Spleen (tissue), 11 donors: ENCODE results near the gene SNRNP25. TPM values are rescaled to one million over a fixed set of nuclear protein-coding genes. Genes with fewer than 3 reads are reported as not detected.
A peak's percentile ranks its signal among the peaks of the same experiment; 100 is the strongest.
"Not testable (repeated sequence)": the region's sequence is repeated elsewhere in the genome, so short reads cannot be mapped to it uniquely, and the experiment has no call there.

Source experiments
- DNase-seq: peaks from one replicate; pipeline ENCODE4 v3.0.0-alpha.2; 2020
- H3K27ac ChIP-seq, 8 donors: fragments of 200-600 bp; sonication (generic) in 7 of 8; 1 replicate in 4 of 8; 2 replicates in 4 of 8; pipeline versions ENCODE4 v1.5.0 to v1.8.0; 2016 to 2021; ENCODE audit warnings: inconsistent platforms in 4 of 8, mild to moderate bottlenecking in 4 of 8, moderate library complexity in 1 of 8
- H3K27me3 ChIP-seq, 7 donors: fragments of 200-600 bp; sonication (generic) in 6 of 7; replicated peaks in 1 of 7; 1 replicate in 4 of 7; 2 replicates in 3 of 7; pipeline versions ENCODE4 v1.5.0 to v1.8.0; 2016 to 2021; ENCODE audit warnings: inconsistent platforms in 3 of 7, mild to moderate bottlenecking in 1 of 7
- H3K36me3 ChIP-seq, 6 donors: fragments of 200-600 bp; sonication (generic) in 5 of 6; 1 replicate in 4 of 6; 2 replicates in 2 of 6; pipeline versions ENCODE4 v1.5.0 to v1.8.0; 2016 to 2021; ENCODE audit warnings: inconsistent platforms in 2 of 6
- H3K4me1 ChIP-seq, 6 donors: fragments of 200-600 bp; sonication (generic) in 5 of 6; 1 replicate in 3 of 6; 2 replicates in 3 of 6; pipeline versions ENCODE4 v1.5.0 to v1.8.0; 2016 to 2021; ENCODE audit warnings: inconsistent platforms in 3 of 6
- H3K4me3 ChIP-seq, 8 donors: fragments of 200-600 bp; sonication (generic) in 7 of 8; 1 replicate in 4 of 8; 2 replicates in 4 of 8; pipeline versions ENCODE4 v1.5.0 to v1.8.0; 2016 to 2021; ENCODE audit warnings: inconsistent platforms in 4 of 8, mild to moderate bottlenecking in 4 of 8, moderate library complexity in 2 of 8
- H3K9me3 ChIP-seq, 8 donors: fragments of 200-600 bp; sonication (generic) in 7 of 8; 1 replicate in 4 of 8; 2 replicates in 4 of 8; pipeline versions ENCODE4 v1.5.0 to v1.8.0; 2016 to 2021; ENCODE audit warnings: inconsistent platforms in 4 of 8
- CTCF ChIP-seq, 11 experiments: fragments of 200-600 bp in 7 of 11; fragments of 450-650 bp in 4 of 11; sonication (generic) in 4 of 11; IDR thresholded peaks in 8 of 11; conservative IDR thresholded peaks in 3 of 11; 1 replicate in 7 of 11; 2 replicates in 4 of 11; pipeline versions ENCODE4 v1.4.0 to v1.8.0; 2016 to 2021; ENCODE audit warnings: antibody characterized with exemption in 11 of 11, inconsistent platforms in 4 of 11, mild to moderate bottlenecking in 1 of 11
- POLR2A ChIP-seq, 3 donors: fragments of 450-650 bp; IDR thresholded peaks; one replicate each; pipeline ENCODE4 v1.5.1; 2017; ENCODE audit warnings: antibody characterized with exemption in 3 of 3, mild to moderate bottlenecking in 1 of 3
- POLR2AphosphoS5 ChIP-seq, 3 donors: sonication (generic); formaldehyde crosslinking; IDR thresholded peaks; one replicate each; pipeline ENCODE4 v1.5.1; 2017; ENCODE audit warnings: antibody characterized with exemption in 3 of 3
- WGBS, 5 donors: extraction: QIAGEN DNeasy Blood & Tissue Kit in 3 of 5; methylation state at CpG; one replicate each; pipeline versions ENCODE4 v1.1.5 to v1.1.7; 2013 to 2018; 5-methylcytosine and 5-hydroxymethylcytosine counted together
- intact Hi-C: fragments of 100-400 bp; cut with DNase I; formaldehyde crosslinking; loops from one replicate; pipeline ENCODE4 v1.15.0; 2023; ENCODE audit warnings: low total_unique reads
- polyA plus RNA-seq, 3 donors: library from polyadenylated mRNA; stranded (reverse); fragments of 200-250 nt; gene quantifications; one replicate each; pipeline ENCODE4 v1.2.1, GENCODE V29; 2013
- total RNA-seq, 7 donors: library from RNA; depleted of rRNA in 3 of 7; stranded (reverse); fragments of >200 nt in 3 of 7; fragmentation: NEBNext Ultra II Directional in 4 of 7; extraction: Animal tissue kit (Norgen Biotek cat#: 25700) in 4 of 7; gene quantifications; one replicate each; pipeline versions ENCODE4 v1.1.0 to v1.2.1, GENCODE V29; 2016 to 2021
- donor health status: healthy with polysubstance abuse.
- donor health status: DM: no; HTN: no; CAD: no; lungs with moderate emphysema.
- donor health status: DM: no; HTN: no; CAD: no.
- donor health status: Bipolar disorder and iron deficiency.
- donor health status: healthy.
- donor health status: DM: no; HTN: no; CAD: no.
- donor health status: DM: yes; HTN: yes; CAD: no.

Gene SNRNP25
- total and polyA plus RNA-seq, 10 donors: 13.6 to 48.1 (median 21.3) TPM

DNA sequence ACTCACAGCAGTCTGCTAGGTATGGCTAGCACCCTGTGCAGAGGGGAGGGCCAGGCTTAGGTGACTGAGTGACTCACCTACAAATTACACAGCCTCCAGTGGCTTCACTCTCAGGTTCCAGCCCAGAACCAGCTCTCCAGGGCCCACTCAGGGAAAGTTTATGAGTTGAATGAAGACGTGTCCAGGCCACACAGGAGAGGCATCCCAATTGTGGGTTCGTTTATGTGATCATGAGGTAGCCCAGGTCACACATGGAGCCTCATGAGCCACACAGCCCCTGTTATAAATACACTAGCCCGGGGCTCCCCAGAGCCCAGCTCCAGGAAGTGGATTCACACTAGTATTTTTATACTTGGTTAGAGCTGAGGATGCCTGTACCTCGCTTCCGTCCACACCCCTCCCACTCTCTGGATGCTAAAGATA lies 27.7 kb upstream of the SNRNP25 start:
- H3K9me3 ChIP-seq, H3K36me3 ChIP-seq, H3K4me3 ChIP-seq, H3K27me3 ChIP-seq, H3K4me1 ChIP-seq, DNase-seq, intact Hi-C loops, H3K27ac ChIP-seq: not testable (repeated sequence)
- 20 to 45% (median 28%) methylated on average over 1 to 2 of the region's 5 CpGs; no CpG with 5 or more reads in 1 of the 5 donors for WGBS, 5 donors

DNA sequence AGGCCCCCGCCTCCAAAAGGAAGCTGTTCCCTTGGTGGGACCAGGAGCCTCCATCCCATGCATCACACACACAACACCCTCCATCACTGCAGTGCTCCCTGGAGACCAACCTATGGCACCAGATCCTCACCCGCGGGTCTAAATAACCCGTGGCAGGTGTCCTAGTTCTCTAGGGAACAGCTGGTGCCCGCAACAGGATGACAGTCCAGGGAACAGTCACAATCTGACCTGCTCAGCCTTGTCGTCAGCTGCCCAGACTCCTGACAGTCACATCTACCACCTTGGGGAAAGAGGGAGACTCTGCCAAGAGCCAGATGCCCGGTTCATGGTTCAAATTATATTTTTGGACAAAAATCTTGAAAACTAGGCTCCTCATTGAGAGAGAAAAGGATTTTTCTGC lies 23.0 kb upstream of the SNRNP25 start:
- DNase-seq, H3K27me3 ChIP-seq, H3K9me3 ChIP-seq, H3K27ac ChIP-seq, intact Hi-C loops, H3K4me3 ChIP-seq, H3K36me3 ChIP-seq: not testable (repeated sequence)
- WGBS, 5 donors: 48 to 100% (median 77%) methylated on average over 1 to 5 of the region's 7 CpGs; no CpG with 5 or more reads in 1 of the 5 donors
- peaks cover 0 to 25% (median 17%) of the 10 kb centered on the region in 6 donors for H3K4me1 ChIP-seq

- Histone ChIP-seq H3K27ac (peak overlapping the region in 2 of 8 donors; percentile 85 to 90), H3K4me1 (peaks cover 4 to 52% (median 42%) of the 10 kb centered on the region in 6 donors), H3K4me3 (peak overlapping the region in 3 of 8 donors; percentile 29 to 61 (median 34))
- H3K36me3 ChIP-seq, H3K27me3 ChIP-seq, DNase-seq, H3K9me3 ChIP-seq, intact Hi-C loops: not testable (repeated sequence)
- WGBS, 5 donors: 71 to 94% (median 85%) methylated on average over 2 to 5 of the region's 8 CpGs
These were observed 20.3 kb upstream of the SNRNP25 start for GRCh38 chr16:33154-33876.

GRCh38 chr16:33877-34647 lies 19.6 kb upstream of the SNRNP25 start:
- Histone ChIP-seq H3K4me3 (peak overlapping the region in 6 of 8 donors; percentile 15 to 61 (median 24)), H3K4me1 (peaks cover 6 to 59% (median 49%) of the 10 kb centered on the region in 6 donors), H3K36me3 (no peaks in the 10 kb centered on the region), H3K9me3 (no peaks in the 10 kb centered on the region), H3K27ac (peak overlapping the region in 6 of 8 donors; percentile 76 to 90 (median 84)), H3K27me3 (no peaks in the 10 kb centered on the region)
- intact Hi-C loops: no loop called here
- no peak for DNase-seq
- no peak for TF ChIP-seq POLR2AphosphoS5 (IDR thresholded peaks at IDR 0.05)
- no peak for TF ChIP-seq POLR2A (IDR thresholded peaks at IDR 0.05)
- no peak for TF ChIP-seq CTCF (IDR thresholded peaks at IDR 0.05 in 8 of 11, conservative IDR thresholded peaks at IDR 0.05 in 3 of 11)
- WGBS, 5 donors: 83 to 86% (median 86%) methylated on average over 20 to 21 of the region's 21 CpGs

DNA sequence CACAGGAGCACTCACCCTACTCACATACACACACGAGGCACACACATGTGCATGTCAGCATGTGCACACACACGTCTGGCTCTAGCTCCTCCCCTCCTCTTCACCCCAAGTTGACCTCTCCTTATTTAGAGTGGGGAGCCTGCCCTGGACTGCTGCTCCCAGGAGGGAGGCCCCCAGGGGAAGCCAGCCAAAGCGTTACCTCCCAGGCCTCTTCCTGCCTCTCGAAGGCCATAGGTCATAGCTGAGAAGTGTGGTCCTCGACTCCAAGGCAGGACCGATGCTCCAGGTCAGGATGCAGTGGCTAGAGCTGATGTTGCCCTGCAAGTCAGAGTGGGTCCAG lies 19.0 kb upstream of the SNRNP25 start:
- Histone ChIP-seq H3K9me3 (no peaks in the 10 kb centered on the region), H3K27me3 (no peaks in the 10 kb centered on the region), H3K27ac (peak overlapping the region in 7 of 8 donors; percentile 70 to 90 (median 84)), H3K4me3 (peak overlapping the region in 6 of 8 donors; percentile 15 to 61 (median 24)), H3K36me3 (no peaks in the 10 kb centered on the region), H3K4me1 (peaks cover 11 to 65% (median 54%) of the 10 kb centered on the region in 6 donors)
- TF ChIP-seq CTCF (IDR thresholded peaks at IDR 0.05 in 8 of 11, conservative IDR thresholded peaks at IDR 0.05 in 3 of 11): no peak
- no peak for TF ChIP-seq POLR2AphosphoS5 (IDR thresholded peaks at IDR 0.05)
- TF ChIP-seq POLR2A (IDR thresholded peaks at IDR 0.05): no peak
- DNase-seq: no peak
- 17 to 30% (median 21%) methylated on average over 5 to 6 of the region's 6 CpGs for WGBS, 5 donors
- intact Hi-C loops: no loop called here
